Epithelial cell of proximal tubule (primary cell): Measurements from ENCODE around the gene LCAT. TPM values are rescaled to one million over a fixed set of nuclear protein-coding genes. Genes with fewer than 3 reads are reported as not detected.

ENCODE experiments used
- DNase-seq: peaks from one replicate; pipeline ENCODE4 v3.0.0-alpha.2; 2011; ENCODE audit warnings: low read depth
- H3K4me3 ChIP-seq: 2 replicates; pipeline ENCODE4 v1.5.1; 2011; ENCODE audit warnings: low read depth, mild to moderate bottlenecking, low read length
- total RNA-seq: library from RNA; depleted of rRNA; stranded (reverse); fragments of >200 nt; gene quantifications from 2 replicates; pipeline ENCODE4 v1.2.3, GENCODE V29; 2015
- TF ChIP-seq, protein P1 (sequence below): conservative IDR thresholded peaks from 2 replicates; pipeline ENCODE4 v1.5.1; 2012; ENCODE audit warnings: low read depth, mild to moderate bottlenecking, low read length

LCAT gene
- total RNA-seq, 1 donor from 2014 or later = 7.5 TPM

DNA sequence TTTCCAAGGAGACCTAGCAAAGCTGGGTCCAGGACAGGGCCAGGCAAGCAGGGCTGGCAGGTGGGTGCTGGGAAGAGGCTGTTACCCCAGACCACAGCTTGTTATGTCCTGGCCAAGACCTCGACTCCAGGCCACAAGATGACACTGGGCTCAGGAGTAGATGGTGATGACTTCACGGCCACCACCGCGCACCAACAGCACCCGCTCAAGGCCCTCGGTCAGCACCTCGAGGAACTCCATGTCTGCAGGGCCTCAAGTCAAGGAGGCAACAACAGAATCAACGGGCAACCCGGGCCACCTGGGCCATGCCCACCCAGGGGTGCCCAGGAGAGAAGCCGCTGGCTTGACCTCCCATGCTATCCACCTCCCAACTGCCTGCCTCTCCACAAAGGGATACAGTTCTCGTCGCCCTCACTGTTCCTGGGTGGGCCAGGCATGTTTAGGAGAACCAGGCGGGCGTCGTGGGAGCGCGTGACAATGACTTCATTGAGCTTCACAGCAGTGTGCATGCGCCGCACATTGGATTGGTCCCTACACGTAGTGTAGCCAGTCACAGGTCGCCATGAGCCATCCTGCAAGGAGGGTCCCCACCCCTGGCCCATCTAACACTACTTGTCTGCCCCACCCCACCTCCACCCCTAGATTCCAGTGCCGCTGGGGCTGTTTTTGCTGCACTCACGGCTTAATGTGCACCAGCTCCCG is 921 bp upstream of the LCAT start:
- TF ChIP-seq, protein P1, sequence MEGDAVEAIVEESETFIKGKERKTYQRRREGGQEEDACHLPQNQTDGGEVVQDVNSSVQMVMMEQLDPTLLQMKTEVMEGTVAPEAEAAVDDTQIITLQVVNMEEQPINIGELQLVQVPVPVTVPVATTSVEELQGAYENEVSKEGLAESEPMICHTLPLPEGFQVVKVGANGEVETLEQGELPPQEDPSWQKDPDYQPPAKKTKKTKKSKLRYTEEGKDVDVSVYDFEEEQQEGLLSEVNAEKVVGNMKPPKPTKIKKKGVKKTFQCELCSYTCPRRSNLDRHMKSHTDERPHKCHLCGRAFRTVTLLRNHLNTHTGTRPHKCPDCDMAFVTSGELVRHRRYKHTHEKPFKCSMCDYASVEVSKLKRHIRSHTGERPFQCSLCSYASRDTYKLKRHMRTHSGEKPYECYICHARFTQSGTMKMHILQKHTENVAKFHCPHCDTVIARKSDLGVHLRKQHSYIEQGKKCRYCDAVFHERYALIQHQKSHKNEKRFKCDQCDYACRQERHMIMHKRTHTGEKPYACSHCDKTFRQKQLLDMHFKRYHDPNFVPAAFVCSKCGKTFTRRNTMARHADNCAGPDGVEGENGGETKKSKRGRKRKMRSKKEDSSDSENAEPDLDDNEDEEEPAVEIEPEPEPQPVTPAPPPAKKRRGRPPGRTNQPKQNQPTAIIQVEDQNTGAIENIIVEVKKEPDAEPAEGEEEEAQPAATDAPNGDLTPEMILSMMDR = no peak
- no peak overlapping the region for H3K4me3 ChIP-seq
- no peak for DNase-seq

DNA sequence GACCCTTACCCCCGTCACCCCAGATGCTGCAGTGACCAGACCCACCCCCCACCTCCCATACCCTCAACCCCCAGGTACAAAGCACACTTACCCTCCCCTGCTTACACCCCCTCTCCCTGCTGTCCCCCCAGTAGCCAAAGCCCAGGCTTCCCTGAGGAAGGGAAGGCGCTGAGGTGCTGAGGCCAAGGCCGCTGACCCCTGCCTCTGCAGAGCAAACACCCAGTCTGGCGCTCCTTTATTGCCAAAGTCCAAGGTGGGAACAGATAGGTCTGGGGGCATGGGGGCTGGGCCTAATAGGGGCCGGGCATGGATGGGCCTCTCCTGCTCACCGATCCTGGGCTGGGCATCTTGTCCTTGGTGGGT is 683 bp downstream of the LCAT start:
- no peak overlapping the region for H3K4me3 ChIP-seq
- TF ChIP-seq, protein P1 = no peak
- DNase-seq = no peak

DNA sequence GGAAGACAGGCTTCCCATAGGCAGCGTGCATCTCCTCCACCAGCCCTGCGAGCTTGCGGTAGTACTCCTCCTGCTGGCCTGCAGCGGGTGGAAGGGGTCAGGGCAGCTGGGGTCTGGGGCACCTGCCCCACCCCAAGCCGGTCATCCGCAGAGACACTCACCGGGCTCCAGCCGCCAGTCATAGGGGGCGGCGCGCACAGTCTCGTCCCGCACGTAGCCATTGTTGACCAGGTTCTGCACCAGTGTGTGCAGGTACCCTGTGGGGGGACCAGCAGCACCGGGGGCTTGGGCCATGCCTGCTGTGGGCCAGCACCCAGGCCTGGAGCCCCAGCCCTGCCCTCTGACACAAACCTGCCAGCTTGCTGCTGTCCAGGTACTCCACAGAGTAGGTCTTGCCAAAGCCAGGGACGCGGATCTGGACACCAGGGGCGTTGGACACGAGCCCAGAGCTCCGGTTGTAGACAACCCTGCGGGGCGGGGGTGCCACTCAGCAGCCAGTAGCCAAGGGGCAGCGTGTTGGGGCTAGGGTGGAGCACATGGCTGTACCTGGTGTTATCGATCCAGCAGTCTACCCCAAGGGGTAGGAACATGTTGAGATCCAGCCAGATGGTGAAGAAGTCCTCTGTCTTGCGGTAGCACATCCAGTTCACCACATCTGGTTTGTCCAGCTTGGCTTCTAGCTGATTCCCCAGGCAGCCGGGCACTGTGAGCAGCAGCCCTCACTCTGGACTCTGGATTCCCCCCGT is 1.2 kb downstream of the LCAT start:
- no peak overlapping the region for H3K4me3 ChIP-seq
- no peak for DNase-seq
- TF ChIP-seq, protein P1 = no peak

DNA sequence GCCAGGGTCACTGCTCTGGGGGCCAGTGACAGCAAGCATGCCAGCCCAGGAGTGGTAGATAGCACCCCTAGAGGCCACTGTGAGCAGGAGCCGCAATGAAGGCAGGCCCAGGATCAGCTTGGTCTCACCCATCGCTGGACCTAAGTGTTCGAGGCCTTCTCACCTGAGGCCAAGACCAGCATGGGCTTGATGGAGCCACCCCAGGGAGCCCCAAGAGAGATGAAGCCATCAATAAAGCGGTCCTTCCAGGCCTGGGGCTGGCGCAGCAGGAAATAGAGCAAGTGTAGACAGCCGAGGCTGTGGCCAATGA is 1.8 kb downstream of the LCAT start:
- DNase-seq = no peak
- TF ChIP-seq, protein P1 = peak; percentile 76
- H3K4me3 ChIP-seq = no peak overlapping the region

DNA sequence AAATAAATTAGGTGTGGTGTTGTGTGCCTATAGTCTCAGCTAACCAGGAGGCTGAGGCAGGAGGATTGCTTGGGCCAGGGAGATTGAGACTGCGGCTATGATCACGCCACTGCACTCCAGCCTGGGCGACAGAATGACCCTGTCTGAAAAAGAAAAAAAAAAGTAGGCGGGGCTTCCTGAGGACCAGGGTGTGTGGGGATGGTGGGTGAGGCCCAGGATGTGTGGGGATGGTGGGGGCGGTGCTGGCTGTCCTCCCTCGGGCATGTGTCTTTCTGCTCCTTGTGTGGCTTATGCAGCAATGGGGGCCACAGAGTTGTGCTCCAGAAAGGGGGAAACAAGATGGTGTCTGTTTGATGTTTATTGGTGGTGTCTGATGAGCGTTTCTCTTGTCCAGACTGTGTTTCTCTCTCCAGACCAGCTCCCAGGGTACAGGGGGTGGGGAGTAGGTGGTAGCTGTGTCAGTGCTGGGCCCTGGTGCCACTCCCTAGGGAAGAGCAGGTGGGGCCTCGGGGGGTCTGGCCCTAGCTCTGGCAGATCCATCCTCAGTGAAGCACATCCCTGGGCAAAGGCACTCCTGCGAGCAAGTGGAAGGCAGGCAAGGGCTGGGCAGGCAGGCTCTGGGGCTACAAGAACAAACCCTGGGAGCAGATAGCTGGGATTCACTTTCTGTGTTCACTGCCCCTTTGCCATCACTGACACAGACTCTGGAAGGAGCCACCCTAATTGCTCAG is 2.3 kb downstream of the LCAT start:
- no peak for DNase-seq
- TF ChIP-seq, protein P1 = no peak
- H3K4me3 ChIP-seq = no peak overlapping the region

DNA sequence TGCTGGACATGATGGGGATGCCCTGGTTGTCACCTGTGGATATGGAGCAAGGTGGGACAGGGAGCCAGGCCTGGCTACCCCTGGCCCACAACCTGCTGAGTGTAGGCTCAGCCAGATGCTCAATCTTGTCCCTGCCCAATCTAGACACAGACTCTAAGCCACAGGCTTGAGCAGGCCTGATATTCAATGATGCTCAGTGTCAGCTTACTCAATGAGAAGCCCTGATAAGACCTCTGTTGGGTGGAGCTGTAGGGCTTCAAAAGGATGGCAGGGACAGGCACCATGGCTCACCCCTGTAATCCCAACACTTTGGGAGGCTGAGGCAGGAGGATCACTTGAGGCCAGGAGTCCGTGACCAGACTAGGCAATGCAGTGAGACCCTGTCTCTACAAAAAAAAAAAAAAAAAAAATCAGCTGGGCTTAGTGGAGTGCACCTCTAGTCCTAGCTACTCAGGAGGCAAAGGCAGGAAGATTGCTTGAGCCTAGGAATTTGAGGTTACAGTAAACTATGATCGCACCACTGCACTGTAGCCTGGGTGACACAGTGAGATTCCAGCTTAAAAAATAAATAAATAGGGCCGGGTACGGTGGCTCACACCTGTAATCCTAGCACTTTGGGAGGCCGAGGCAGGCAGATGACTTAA is 3.4 kb downstream of the LCAT start:
- TF ChIP-seq, protein P1 = no peak
- DNase-seq = no peak

More for the DNA sequence above, 3.4 kb downstream of the LCAT start:
- H3K4me3 ChIP-seq = no peak overlapping the region
